Right lobe of liver (tissue), 4 donors: ENCODE results near the gene CHD9NB.

ENCODE experiments used
- POLR2A ChIP-seq: fragments of 450-650 bp; IDR thresholded peaks from one replicate; pipeline ENCODE4 v1.6.1; 2017; ENCODE audit warnings: antibody characterized with exemption, mild to moderate bottlenecking
- TF ChIP-seq, protein P1 (sequence below), 4 donors: fragments of 200-600 bp in 3 of 4; fragments of 450-650 bp in 1 of 4; IDR thresholded peaks; one replicate each; pipeline versions ENCODE4 v1.5.1 to v1.8.0; 2016 to 2022; ENCODE audit warnings: antibody characterized with exemption in 4 of 4, mild to moderate bottlenecking in 2 of 4
- donor health status: DM: no; HTN: no; CAD: no.
- donor health status: DM: no; HTN: no; CAD: no.
- donor health status: DM: no; HTN: yes; CAD: no.

DNA sequence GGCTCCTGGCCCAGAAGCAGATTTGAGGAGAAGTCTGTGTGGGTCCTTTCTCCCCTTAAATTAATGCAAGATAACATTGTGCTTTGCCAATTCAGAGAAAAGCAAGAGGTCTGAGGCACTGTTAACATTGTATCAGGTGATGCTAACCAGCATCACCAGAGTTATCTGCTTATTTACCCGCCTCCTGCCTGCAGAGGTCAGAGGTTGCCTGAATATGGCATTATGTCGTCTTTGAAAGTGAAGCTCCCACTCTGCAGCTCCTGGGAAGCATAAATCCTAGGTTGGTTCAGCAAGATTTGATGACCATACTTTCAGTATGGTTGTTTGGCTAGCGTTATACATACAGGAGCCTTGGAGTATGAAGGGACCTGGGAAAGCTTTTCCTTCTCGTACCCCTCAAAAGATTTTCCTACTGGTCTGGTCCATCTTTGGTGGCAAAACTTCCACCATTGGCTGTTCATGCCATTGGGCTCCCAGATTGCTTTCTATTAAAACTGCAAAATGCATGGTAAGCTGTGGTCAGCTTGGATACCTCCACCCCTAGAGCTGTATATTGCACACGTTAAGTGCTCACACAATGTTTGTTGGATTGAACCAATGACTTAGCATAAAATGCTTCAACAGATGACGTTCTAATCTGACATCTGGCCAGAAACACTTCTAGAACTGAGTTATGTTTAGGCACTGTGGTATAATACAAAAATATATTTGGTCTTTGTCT lies 26.2 kb upstream of the CHD9NB start:
- no peak for TF ChIP-seq POLR2A
- TF ChIP-seq, protein P1, sequence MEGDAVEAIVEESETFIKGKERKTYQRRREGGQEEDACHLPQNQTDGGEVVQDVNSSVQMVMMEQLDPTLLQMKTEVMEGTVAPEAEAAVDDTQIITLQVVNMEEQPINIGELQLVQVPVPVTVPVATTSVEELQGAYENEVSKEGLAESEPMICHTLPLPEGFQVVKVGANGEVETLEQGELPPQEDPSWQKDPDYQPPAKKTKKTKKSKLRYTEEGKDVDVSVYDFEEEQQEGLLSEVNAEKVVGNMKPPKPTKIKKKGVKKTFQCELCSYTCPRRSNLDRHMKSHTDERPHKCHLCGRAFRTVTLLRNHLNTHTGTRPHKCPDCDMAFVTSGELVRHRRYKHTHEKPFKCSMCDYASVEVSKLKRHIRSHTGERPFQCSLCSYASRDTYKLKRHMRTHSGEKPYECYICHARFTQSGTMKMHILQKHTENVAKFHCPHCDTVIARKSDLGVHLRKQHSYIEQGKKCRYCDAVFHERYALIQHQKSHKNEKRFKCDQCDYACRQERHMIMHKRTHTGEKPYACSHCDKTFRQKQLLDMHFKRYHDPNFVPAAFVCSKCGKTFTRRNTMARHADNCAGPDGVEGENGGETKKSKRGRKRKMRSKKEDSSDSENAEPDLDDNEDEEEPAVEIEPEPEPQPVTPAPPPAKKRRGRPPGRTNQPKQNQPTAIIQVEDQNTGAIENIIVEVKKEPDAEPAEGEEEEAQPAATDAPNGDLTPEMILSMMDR (IDR thresholded peaks at IDR 0.05), result no peak
